ENCODE measurements around the gene ENO3. TPM values are rescaled to one million over a fixed set of nuclear protein-coding genes. Genes with fewer than 3 reads are reported as not detected.
A peak's percentile ranks its signal among the peaks of the same experiment; 100 is the strongest.

The ENO3 gene
- total and polyA plus RNA-seq, 2 experiments from 2014 or later = 1.2 to 4.1 TPM

- Histone ChIP-seq H3K27ac (no peak overlapping the region), H3K27me3 (replicated peaks; ENCODE audit: insufficient read depth) (no peaks in the 10 kb centered on the region), H3K9me2 (ENCODE audit: insufficient read depth) (no peaks in the 10 kb centered on the region), H3K9ac (no peak overlapping the region), H3K4me1 (ENCODE audit: insufficient read depth) (no peaks in the 10 kb centered on the region), H3K9me3 (ENCODE audit: low read depth) (no peaks in the 10 kb centered on the region), H3F3A (ENCODE audit: insufficient read depth) (no peaks in the 10 kb centered on the region), H3K36me3 (ENCODE audit: low read depth) (no peaks in the 10 kb centered on the region), H3K4me3 (no peak overlapping the region), H3K4me2 (ENCODE audit: unreplicated experiment) (no peak overlapping the region), H4K20me1 (ENCODE audit: insufficient read depth) (no peaks in the 10 kb centered on the region), H2AFZ (no peak overlapping the region), H3K79me2 (ENCODE audit: insufficient read depth) (no peaks in the 10 kb centered on the region)
- DNase-seq = no peak
- no peak for TF ChIP-seq EZH2phosphoT487 (IDR thresholded peaks at IDR 0.05; ENCODE audit: insufficient read depth, low read depth)
- TF ChIP-seq EZH2 (IDR thresholded peaks at IDR 0.05; ENCODE audit: insufficient read depth, poor library complexity, severe bottlenecking) = no peak
- 96 to 98% methylated on average over 18 of the region's 18 CpGs for WGBS, 2 experiments (ENCODE audit: low coverage in 1 of 2, low lambda C conversion rate in 2 of 2, missing lambda C conversion rate in 2 of 2)
- in situ Hi-C loops (cut with MboI) = no loop called here
Observed at GRCh38 chr17:4928881-4929280, 22.0 kb upstream of the ENO3 start.

DNA sequence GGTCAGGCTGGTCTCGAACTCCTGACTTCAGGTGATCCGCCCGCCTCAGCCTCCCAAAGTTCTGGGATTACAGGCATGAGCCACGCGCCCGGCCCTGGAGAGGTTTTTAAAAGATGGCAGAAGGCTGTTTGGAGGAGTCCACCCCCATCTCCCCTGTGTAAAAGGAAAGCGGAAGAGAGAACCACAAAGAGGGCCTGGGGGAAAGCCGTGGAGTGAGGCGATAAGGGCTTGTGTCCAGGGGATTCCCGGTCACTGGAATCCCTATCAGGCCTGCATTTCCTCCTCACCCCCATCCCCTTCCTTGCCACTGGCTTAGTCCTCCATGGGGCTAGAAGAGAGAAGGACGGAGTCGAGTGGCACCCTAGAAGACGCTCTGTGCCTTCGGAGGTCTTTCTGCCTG is 19.0 kb upstream of the ENO3 start, which contains the start of gene GP1BA:
Gene GP1BA, plus strand, starts transcription at position 315 of the 400 bp plus-strand sequence. CDS start 328 bp downstream, outside the sequence.
- 98% methylated on average over 13 to 14 of the region's 14 CpGs for WGBS, 2 experiments (ENCODE audit: low coverage in 1 of 2, low lambda C conversion rate in 2 of 2, missing lambda C conversion rate in 2 of 2)
- no peaks in the 10 kb centered on the region for H4K20me1 ChIP-seq (ENCODE audit: insufficient read depth)
- H3K27me3 ChIP-seq (replicated peaks; ENCODE audit: insufficient read depth) = no peaks in the 10 kb centered on the region
- no peaks in the 10 kb centered on the region for H3K79me2 ChIP-seq (ENCODE audit: insufficient read depth)
- H3K36me3 ChIP-seq (ENCODE audit: low read depth) = no peaks in the 10 kb centered on the region
- no peak within 1 kb of the TSS for H3K4me3 ChIP-seq
- no peak within 1 kb of the TSS for H3K9ac ChIP-seq
- H3F3A ChIP-seq (ENCODE audit: insufficient read depth) = no peaks in the 10 kb centered on the region
- H3K4me1 ChIP-seq (ENCODE audit: insufficient read depth) = no peaks in the 10 kb centered on the region
- DNase-seq = no peak
- in situ Hi-C loops (cut with MboI) = no loop called here
- H3K27ac ChIP-seq = no peak within 1 kb of the TSS
- H3K4me2 ChIP-seq (ENCODE audit: unreplicated experiment) = no peak within 1 kb of the TSS
- no peaks in the 10 kb centered on the region for H3K9me3 ChIP-seq (ENCODE audit: low read depth)
- no peak within 1 kb of the TSS for H2AFZ ChIP-seq
- no peak for TF ChIP-seq EZH2phosphoT487 (IDR thresholded peaks at IDR 0.05; ENCODE audit: insufficient read depth, low read depth)
- TF ChIP-seq EZH2 (IDR thresholded peaks at IDR 0.05; ENCODE audit: insufficient read depth, poor library complexity, severe bottlenecking) = no peak
- no peaks in the 10 kb centered on the region for H3K9me2 ChIP-seq (ENCODE audit: insufficient read depth)

DNA sequence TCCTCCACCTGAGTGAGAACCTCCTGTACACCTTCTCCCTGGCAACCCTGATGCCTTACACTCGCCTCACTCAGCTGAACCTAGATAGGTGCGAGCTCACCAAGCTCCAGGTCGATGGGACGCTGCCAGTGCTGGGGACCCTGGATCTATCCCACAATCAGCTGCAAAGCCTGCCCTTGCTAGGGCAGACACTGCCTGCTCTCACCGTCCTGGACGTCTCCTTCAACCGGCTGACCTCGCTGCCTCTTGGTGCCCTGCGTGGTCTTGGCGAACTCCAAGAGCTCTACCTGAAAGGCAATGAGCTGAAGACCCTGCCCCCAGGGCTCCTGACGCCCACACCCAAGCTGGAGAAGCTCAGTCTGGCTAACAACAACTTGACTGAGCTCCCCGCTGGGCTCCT is 18.2 kb upstream of the ENO3 start:
- H3K9me3 ChIP-seq (ENCODE audit: low read depth) = no peaks in the 10 kb centered on the region
- no peak overlapping the region for H3K4me2 ChIP-seq (ENCODE audit: unreplicated experiment)
- in situ Hi-C loops (cut with MboI) = no loop called here
- no peak for DNase-seq
- no peaks in the 10 kb centered on the region for H3K9me2 ChIP-seq (ENCODE audit: insufficient read depth)
- no peak overlapping the region for H3K27ac ChIP-seq
- no peaks in the 10 kb centered on the region for H3K36me3 ChIP-seq (ENCODE audit: low read depth)
- H3K4me3 ChIP-seq = no peak overlapping the region
- TF ChIP-seq EZH2phosphoT487 (IDR thresholded peaks at IDR 0.05; ENCODE audit: insufficient read depth, low read depth) = no peak
- no peak for TF ChIP-seq EZH2 (IDR thresholded peaks at IDR 0.05; ENCODE audit: insufficient read depth, poor library complexity, severe bottlenecking)
- no peak overlapping the region for H3K9ac ChIP-seq
- no peak overlapping the region for H2AFZ ChIP-seq
- H3F3A ChIP-seq (ENCODE audit: insufficient read depth) = no peaks in the 10 kb centered on the region
- H3K27me3 ChIP-seq (replicated peaks; ENCODE audit: insufficient read depth) = no peaks in the 10 kb centered on the region
- H3K79me2 ChIP-seq (ENCODE audit: insufficient read depth) = peaks cover under 1% of the 10 kb centered on the region; the same call in 1 of the 2 replicates
- 83 to 88% methylated on average over 12 of the region's 12 CpGs for WGBS, 2 experiments (ENCODE audit: low coverage in 1 of 2, low lambda C conversion rate in 2 of 2, missing lambda C conversion rate in 2 of 2)
- H3K4me1 ChIP-seq (ENCODE audit: insufficient read depth) = no peaks in the 10 kb centered on the region
- no peaks in the 10 kb centered on the region for H4K20me1 ChIP-seq (ENCODE audit: insufficient read depth)

GRCh38 chr17:4933646-4934045 is 17.3 kb upstream of the ENO3 start:
- no peak overlapping the region for H3K27ac ChIP-seq
- H3K9me2 ChIP-seq (ENCODE audit: insufficient read depth) = no peaks in the 10 kb centered on the region
- 0 out of 2 replicates have a peak overlapping the region, but pooled peaks have one; percentile 46 for H3K9ac ChIP-seq
- H4K20me1 ChIP-seq (ENCODE audit: insufficient read depth) = no peaks in the 10 kb centered on the region
- 85 to 86% methylated on average over 6 to 16 of the region's 16 CpGs for WGBS, 2 experiments (ENCODE audit: low coverage in 1 of 2, low lambda C conversion rate in 2 of 2, missing lambda C conversion rate in 2 of 2)
- peaks cover 9% of the 10 kb centered on the region for H3K79me2 ChIP-seq (ENCODE audit: insufficient read depth)
- H3K27me3 ChIP-seq (replicated peaks; ENCODE audit: insufficient read depth) = no peaks in the 10 kb centered on the region
- no peak overlapping the region for H2AFZ ChIP-seq
- H3K9me3 ChIP-seq (ENCODE audit: low read depth) = no peaks in the 10 kb centered on the region
- DNase-seq = no peak
- no peak overlapping the region for H3K4me2 ChIP-seq (ENCODE audit: unreplicated experiment)
- H3K36me3 ChIP-seq (ENCODE audit: low read depth) = no peaks in the 10 kb centered on the region
- in situ Hi-C loops (cut with MboI) = no loop called here
- TF ChIP-seq EZH2phosphoT487 (IDR thresholded peaks at IDR 0.05; ENCODE audit: insufficient read depth, low read depth) (no peak), EZH2 (IDR thresholded peaks at IDR 0.05; ENCODE audit: insufficient read depth, poor library complexity, severe bottlenecking) (no peak)
- H3K4me1 ChIP-seq (ENCODE audit: insufficient read depth) = peaks cover 2% of the 10 kb centered on the region; the same call in 1 of the 2 replicates
- H3F3A ChIP-seq (ENCODE audit: insufficient read depth) = no peaks in the 10 kb centered on the region
- no peak overlapping the region for H3K4me3 ChIP-seq

All from GM23248 (cell line).